ENCODE results near the gene SYDE2.
"Not testable (repeated sequence)": the region's sequence is repeated elsewhere in the genome, so short reads cannot be mapped to it uniquely, and the experiment has no call there.

SYDE2 gene, protein sequence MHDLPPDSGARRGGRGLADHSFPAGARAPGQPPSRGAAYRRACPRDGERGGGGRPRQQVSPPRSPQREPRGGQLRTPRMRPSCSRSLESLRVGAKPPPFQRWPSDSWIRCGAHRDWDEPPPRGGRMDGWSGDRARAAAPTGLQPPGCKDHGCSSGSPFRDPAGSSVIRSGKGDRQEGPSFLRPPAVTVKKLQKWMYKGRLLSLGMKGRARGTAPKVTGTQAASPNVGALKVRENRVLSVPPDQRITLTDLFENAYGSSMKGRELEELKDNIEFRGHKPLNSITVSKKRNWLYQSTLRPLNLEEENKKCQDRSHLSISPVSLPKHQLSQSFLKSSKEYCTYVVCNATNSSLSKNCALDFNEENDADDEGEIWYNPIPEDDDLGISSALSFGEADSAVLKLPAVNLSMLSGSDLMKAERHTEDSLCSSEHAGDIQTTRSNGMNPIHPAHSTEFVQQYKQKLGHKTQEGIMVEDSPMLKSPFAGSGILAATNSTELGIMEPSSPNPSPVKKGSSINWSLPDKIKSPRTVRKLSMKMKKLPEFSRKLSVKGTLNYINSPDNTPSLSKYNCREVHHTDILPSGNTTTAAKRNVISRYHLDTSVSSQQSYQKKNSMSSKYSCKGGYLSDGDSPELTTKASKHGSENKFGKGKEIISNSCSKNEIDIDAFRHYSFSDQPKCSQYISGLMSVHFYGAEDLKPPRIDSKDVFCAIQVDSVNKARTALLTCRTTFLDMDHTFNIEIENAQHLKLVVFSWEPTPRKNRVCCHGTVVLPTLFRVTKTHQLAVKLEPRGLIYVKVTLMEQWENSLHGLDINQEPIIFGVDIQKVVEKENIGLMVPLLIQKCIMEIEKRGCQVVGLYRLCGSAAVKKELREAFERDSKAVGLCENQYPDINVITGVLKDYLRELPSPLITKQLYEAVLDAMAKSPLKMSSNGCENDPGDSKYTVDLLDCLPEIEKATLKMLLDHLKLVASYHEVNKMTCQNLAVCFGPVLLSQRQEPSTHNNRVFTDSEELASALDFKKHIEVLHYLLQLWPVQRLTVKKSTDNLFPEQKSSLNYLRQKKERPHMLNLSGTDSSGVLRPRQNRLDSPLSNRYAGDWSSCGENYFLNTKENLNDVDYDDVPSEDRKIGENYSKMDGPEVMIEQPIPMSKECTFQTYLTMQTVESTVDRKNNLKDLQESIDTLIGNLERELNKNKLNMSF

DNA sequence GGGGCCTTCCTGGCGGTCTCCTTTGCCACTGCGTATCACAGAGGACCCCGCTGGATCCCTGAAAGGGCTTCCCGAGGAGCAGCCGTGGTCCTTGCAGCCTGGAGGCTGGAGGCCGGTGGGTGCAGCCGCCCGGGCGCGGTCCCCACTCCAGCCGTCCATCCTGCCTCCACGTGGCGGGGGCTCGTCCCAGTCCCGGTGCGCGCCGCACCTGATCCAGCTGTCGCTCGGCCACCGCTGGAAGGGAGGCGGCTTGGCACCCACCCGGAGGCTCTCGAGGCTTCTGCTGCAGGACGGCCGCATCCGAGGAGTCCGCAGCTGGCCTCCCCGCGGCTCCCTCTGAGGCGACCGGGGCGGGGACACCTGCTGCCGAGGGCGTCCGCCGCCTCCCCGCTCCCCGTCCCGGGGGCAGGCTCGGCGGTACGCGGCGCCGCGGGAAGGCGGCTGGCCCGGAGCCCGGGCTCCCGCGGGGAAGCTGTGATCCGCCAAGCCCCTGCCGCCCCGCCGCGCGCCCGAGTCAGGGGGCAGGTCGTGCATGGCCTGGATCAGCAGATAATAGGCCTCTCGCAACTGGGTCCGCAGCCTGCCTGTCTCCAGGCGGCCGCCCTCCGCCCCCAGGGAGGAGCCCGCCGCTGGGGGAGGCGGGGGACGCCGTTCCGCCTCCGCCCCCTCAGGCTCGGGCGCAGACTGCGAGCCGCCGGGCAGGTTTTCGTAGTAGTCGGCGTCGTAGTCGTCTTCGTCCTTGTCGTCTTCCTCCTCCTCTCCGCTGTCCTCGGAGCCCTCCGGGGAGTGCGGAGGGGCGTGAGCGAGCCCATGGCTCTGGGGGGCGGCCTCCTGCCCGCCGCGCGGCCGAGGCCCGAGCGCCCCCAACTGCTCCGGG, at the start of gene SYDE2:
TSS of gene SYDE2 (minus strand) at position 554 of the 877 bp plus-strand sequence. CDS start at position 534, 20 bp downstream.
- peak within 1 kb of the TSS; percentile 86 for H3K4me3 ChIP-seq (replicated peaks; ENCODE audit: low read depth, low read length)
- DNase-seq (ENCODE audit: extremely low read depth, low read depth), result peak; percentile 24
- no peak for TF ChIP-seq CTCF (IDR thresholded peaks at IDR 0.05; ENCODE audit: low read depth, low read length, missing control alignments)

DNA sequence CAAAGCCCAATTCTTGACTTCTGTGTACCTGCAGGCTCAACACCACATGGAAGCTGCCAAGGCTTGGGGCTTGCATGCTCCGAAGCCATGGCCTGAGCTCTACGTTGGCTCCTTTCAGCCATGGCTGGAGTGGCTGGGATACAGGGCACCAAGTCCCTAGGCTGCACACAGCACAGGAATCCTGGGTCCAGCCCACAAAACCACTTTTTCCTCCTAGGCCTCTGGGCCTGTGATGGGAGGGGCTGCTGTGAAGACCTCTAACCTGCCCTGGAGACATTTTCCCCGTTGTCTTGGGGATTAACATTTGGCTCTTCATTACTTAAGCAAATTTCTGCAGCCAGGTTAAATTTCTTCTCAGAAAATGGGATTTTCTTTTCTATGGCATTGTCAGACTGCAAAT, 48.2 kb upstream of the SYDE2 start:
- H3K4me3 ChIP-seq (replicated peaks; ENCODE audit: low read depth, low read length); DNase-seq (ENCODE audit: extremely low read depth, low read depth): not testable (repeated sequence)

DNA sequence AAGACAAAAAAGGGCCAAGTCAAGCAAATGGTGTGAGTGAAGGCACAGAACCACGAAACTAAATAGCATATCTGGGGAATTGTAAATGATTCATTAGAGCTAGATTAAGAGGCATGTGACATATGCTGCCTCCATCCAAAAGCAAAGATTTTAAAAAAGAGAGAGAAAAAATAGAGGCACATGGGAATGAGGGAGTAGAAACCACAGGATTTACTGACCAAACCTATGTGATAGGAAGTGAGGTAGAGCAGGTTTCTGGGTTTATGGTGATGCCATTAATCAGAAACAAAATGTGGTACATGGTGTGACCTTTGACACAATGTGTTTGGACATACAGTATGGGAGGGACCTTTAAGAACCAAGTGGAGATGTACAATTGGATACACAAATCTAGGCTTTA, 45.1 kb upstream of the SYDE2 start:
- no peak overlapping the region for H3K4me3 ChIP-seq (replicated peaks; ENCODE audit: low read depth, low read length)
- no peak for TF ChIP-seq CTCF (IDR thresholded peaks at IDR 0.05; ENCODE audit: low read depth, low read length, missing control alignments)

GRCh38 chr1:85245456-85245855, 44.6 kb upstream of the SYDE2 start:
- no peak overlapping the region; the same call in 1 of the 2 replicates for H3K4me3 ChIP-seq (replicated peaks; ENCODE audit: low read depth, low read length)
- DNase-seq (ENCODE audit: extremely low read depth, low read depth), result no peak
- no peak for TF ChIP-seq CTCF (IDR thresholded peaks at IDR 0.05; ENCODE audit: low read depth, low read length, missing control alignments)

More for the DNA sequence above, 45.1 kb upstream of the SYDE2 start:
- DNase-seq (ENCODE audit: extremely low read depth, low read depth), result no peak

DNA sequence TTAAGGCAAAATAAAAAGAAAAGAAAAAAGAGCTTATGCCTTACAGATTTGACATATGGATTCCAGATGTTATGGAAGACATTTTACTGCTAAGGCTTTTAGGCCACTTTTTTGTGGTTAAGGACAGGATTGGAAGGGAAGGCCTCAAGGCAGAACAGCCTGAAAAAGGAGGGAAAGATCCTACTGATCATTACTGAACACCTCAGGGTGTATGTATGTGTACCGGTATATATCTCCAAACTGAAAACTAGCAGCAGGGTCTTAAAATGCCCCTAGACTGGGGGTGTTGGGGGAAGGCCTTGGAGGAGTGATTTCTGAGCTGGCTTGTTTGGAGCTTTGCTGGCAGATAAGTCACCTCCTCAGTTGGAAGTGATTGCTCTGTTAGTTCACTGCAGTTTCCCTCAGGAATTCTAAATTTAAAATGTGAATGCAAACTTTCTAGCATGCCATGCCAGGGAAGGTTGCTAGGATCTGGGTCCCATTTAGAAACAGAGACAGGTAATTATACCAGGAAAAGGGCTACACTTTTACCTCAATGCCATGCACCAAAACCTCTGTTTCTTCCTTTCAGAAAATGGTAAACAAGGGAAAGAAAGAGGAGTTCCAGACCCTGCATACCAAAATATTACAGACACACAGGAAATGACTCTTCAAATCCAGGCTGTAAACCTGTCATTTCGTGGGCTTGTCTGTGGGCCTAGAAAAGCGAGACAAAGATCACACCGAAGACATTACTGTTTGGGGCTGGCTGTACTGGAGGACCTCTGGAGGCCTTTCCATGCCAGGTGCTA, 43.6 kb upstream of the SYDE2 start:
- peak; percentile 93 for DNase-seq (ENCODE audit: extremely low read depth, low read depth)
- 0 out of 2 replicates have a peak overlapping the region, but pooled peaks have one; percentile 5 for H3K4me3 ChIP-seq (replicated peaks; ENCODE audit: low read depth, low read length)
- TF ChIP-seq CTCF (IDR thresholded peaks at IDR 0.05; ENCODE audit: low read depth, low read length, missing control alignments), result no peak

- DNase-seq (ENCODE audit: extremely low read depth, low read depth), result no peak
- H3K4me3 ChIP-seq (replicated peaks; ENCODE audit: low read depth, low read length), result no peak overlapping the region
Observed at GRCh38 chr1:85243372-85243771, 42.6 kb upstream of the SYDE2 start.

More at GRCh38 chr1:85243372-85243771, 42.6 kb upstream of the SYDE2 start:
- TF ChIP-seq CTCF (IDR thresholded peaks at IDR 0.05; ENCODE audit: low read depth, low read length, missing control alignments), result no peak

Data from HFF-Myc (cell line).